Fibroblast of the aortic adventitia (primary cell): Measurements from ENCODE around the gene GSG1L2. TPM values are rescaled to one million over a fixed set of nuclear protein-coding genes. Genes with fewer than 3 reads are reported as not detected.
"Not testable (repeated sequence)": the region's sequence is repeated elsewhere in the genome, so short reads cannot be mapped to it uniquely, and the experiment has no call there.

Source experiments
- DNase-seq: peaks from one replicate; pipeline ENCODE4 v3.0.0-alpha.2; 2010; ENCODE audit warnings: low read depth
- H3K4me3 ChIP-seq: 2 replicates; pipeline ENCODE4 v1.5.1; 2011; ENCODE audit warnings: low read depth, mild to moderate bottlenecking, control low read depth, low read length, moderate library complexity
- CTCF ChIP-seq: IDR thresholded peaks from 2 replicates; pipeline ENCODE4 v1.5.1; 2011; ENCODE audit warnings: mild to moderate bottlenecking, low read length, control low read depth, inconsistent platforms; ENCODE audit not compliant: insufficient read depth
- total RNA-seq: library from RNA; depleted of rRNA; stranded (reverse); fragments of >200 nt; gene quantifications from 2 replicates; pipeline ENCODE4 v1.2.3, GENCODE V29; 2012; ENCODE audit warnings: low replicate concordance

Gene GSG1L2
- total RNA-seq, 1 donor: not detected

DNA sequence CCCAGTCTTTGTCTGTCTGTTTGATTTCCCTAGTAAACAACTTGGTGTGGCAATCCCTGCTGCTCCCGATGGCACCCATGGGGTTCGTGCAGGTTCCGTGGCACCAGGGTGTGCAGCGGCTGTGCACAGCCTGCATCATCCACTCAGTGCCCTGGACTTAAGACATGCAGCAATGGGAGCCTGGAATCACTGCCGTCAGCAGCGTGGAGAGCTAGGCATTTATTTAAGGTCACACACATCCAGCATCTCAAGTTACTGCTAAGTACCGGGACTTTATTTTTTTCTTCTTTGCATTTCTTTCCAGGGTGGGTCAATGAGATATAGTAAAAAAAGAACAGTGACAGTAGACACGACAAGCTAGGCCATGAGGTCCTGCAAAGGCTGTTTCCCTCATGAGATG, 33.3 kb downstream of the GSG1L2 start:
- TF ChIP-seq CTCF: no peak

DNA sequence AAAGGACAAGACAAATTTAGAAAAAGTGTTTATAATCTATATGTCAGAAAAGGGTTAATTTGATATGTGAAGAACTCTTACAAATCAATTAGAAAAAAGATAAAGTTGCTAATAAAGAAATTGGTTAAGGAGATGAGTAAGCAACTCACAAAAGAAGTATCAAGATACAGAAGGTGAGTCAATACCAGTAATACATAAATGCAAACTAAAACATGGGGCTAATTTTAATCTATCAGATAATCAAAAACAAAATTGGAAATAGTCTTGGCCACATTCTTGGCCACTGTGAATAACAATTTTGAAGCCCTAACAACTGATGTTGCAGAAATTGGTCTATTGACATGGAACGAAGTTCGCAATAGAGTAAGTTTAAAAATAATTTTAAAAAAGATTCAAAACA, 37.3 kb downstream of the GSG1L2 start:
- TF ChIP-seq CTCF: no peak
- no peak for DNase-seq
- H3K4me3 ChIP-seq: no peak overlapping the region

More for the DNA sequence above, 33.3 kb downstream of the GSG1L2 start:
- H3K4me3 ChIP-seq: no peak overlapping the region
- no peak for DNase-seq

- not testable (repeated sequence) for H3K4me3 ChIP-seq, DNase-seq
Measured at GRCh38 chr17:9783465-9783864, 38.4 kb downstream of the GSG1L2 start.

GRCh38 chr17:9783050-9783449, 38.8 kb downstream of the GSG1L2 start:
- TF ChIP-seq CTCF: no peak
- H3K4me3 ChIP-seq: no peak overlapping the region
- DNase-seq: no peak

GRCh38 chr17:9780552-9780951, 41.3 kb downstream of the GSG1L2 start:
- H3K4me3 ChIP-seq: no peak overlapping the region
- no peak for TF ChIP-seq CTCF
- no peak for DNase-seq

- no peak for TF ChIP-seq CTCF
- H3K4me3 ChIP-seq: no peak overlapping the region
- no peak for DNase-seq
Measured at GRCh38 chr17:9776911-9777310, 45.0 kb downstream of the GSG1L2 start.

DNA sequence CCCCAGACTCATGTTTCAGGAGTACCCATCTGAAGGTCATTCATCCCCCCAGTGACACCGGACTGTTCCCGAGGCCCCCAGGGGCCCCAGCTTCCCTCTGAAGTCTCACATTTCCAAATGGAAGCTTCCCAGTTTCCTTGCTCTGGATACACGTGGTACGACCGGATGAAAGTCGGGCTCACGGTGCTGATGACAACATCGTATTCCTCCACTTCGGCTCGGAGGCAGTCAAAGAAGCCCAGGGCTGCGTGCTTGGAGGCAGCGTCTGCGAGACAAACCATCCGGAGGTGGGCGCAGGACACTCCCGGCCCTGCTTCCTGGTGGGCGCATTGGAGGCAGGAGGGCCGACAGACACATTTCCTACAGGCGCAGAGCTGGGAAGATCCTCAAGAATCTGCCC, 49.2 kb downstream of the GSG1L2 start:
- no peak overlapping the region for H3K4me3 ChIP-seq
- no peak for TF ChIP-seq CTCF
- no peak for DNase-seq
